Suprapubic skin (tissue), 3 donors: ENCODE data around the gene SPNS3.

ENCODE experiments used
- CTCF ChIP-seq, 2 donors: fragments of 200-600 bp in 1 of 2; fragments of 450-650 bp in 1 of 2; sonication (generic) in 1 of 2; IDR thresholded peaks; one replicate each; pipeline ENCODE4 v1.5.1; 2016 to 2019; ENCODE audit warnings: antibody characterized with exemption in 2 of 2, mild to moderate bottlenecking in 1 of 2, moderate library complexity in 1 of 2
- EP300 ChIP-seq: sonication (generic); formaldehyde crosslinking; IDR thresholded peaks from one replicate; pipeline ENCODE4 v1.6.1; 2017; ENCODE audit warnings: antibody characterized with exemption
- POLR2A ChIP-seq, 2 donors: fragments of 450-650 bp; IDR thresholded peaks; one replicate each; pipeline ENCODE4 v1.6.1; 2017; ENCODE audit warnings: antibody characterized with exemption in 2 of 2, mild to moderate bottlenecking in 2 of 2, moderate library complexity in 2 of 2

GRCh38 chr17:4436846-4437245, 3.1 kb downstream of the SPNS3 start:
- TF ChIP-seq CTCF (IDR thresholded peaks at IDR 0.05), result no peak
- TF ChIP-seq POLR2A (IDR thresholded peaks at IDR 0.05), result no peak
- TF ChIP-seq EP300, result no peak
